Lower lobe of right lung (tissue), 2 donors: Measurements from ENCODE around the gene BCL3. TPM values are rescaled to one million over a fixed set of nuclear protein-coding genes. Genes with fewer than 3 reads are reported as not detected.

Experiments used
- ATAC-seq, 2 donors: fragments of 200-7000 bp; cut with Tn5 transposase; one replicate each; pipeline ENCODE4 v1.9.1; 2020 to 2022; ENCODE audit warnings: mild to moderate bottlenecking in 2 of 2, moderate library complexity in 2 of 2
- DNase-seq: peaks from one replicate; pipeline ENCODE4 v3.0.0-alpha.2; 2020
- H3K27ac ChIP-seq: fragments of 200-600 bp; one replicate; pipeline ENCODE4 v1.8.0; 2022
- H3K27me3 ChIP-seq: fragments of 200-600 bp; one replicate; pipeline ENCODE4 v1.8.0; 2022; ENCODE audit warnings: low read depth
- H3K36me3 ChIP-seq: fragments of 200-600 bp; one replicate; pipeline ENCODE4 v1.8.0; 2022; ENCODE audit warnings: mild to moderate bottlenecking
- H3K4me1 ChIP-seq: fragments of 200-600 bp; one replicate; pipeline ENCODE4 v1.8.0; 2022
- H3K4me3 ChIP-seq: fragments of 200-600 bp; one replicate; pipeline ENCODE4 v1.8.0; 2022; ENCODE audit warnings: mild to moderate bottlenecking
- H3K9me3 ChIP-seq: fragments of 200-600 bp; one replicate; pipeline ENCODE4 v1.8.0; 2022
- CTCF ChIP-seq: fragments of 200-600 bp; IDR thresholded peaks from one replicate; pipeline ENCODE4 v1.8.0; 2022; ENCODE audit warnings: antibody characterized with exemption, mild to moderate bottlenecking
- intact Hi-C: fragments of 100-400 bp; cut with DNase I; formaldehyde crosslinking; loops from one replicate; pipeline ENCODE4 v1.11.0; 2022
- total RNA-seq: library from RNA; stranded (reverse); fragmentation: NEBNext Ultra II Directional; extraction: Animal tissue kit (Norgen Biotek cat#: 25700); gene quantifications from one replicate; pipeline ENCODE4 v1.2.1, GENCODE V29; 2021
- donor health status: DM: no; HTN: yes; CAD: no; lungs with severe emphysema.

The BCL3 gene
- total RNA-seq, 1 donor from 2014 or later = 41.0 TPM

- no peaks in the 10 kb centered on the region for H3K9me3 ChIP-seq
- H3K4me1 ChIP-seq = peaks cover 43% of the 10 kb centered on the region
- no peaks in the 10 kb centered on the region for H3K27me3 ChIP-seq
- intact Hi-C loops = no loop called here
- ATAC-seq (no peak), DNase-seq (no peak)
- peak overlapping the region; percentile 77 for H3K27ac ChIP-seq
- H3K4me3 ChIP-seq = peak overlapping the region; percentile 52
- peaks cover 57% of the 10 kb centered on the region for H3K36me3 ChIP-seq
- TF ChIP-seq CTCF = no peak
Observed at GRCh38 chr19:44758596-44758995, 10.1 kb downstream of the BCL3 start.

- H3K9me3 ChIP-seq = no peaks in the 10 kb centered on the region
- H3K36me3 ChIP-seq = peaks cover 57% of the 10 kb centered on the region
- DNase-seq (no peak), ATAC-seq (no peak)
- TF ChIP-seq CTCF = no peak
- no peaks in the 10 kb centered on the region for H3K27me3 ChIP-seq
- H3K27ac ChIP-seq = no peak overlapping the region
- H3K4me1 ChIP-seq = peaks cover 43% of the 10 kb centered on the region
- intact Hi-C loops = no loop called here
- no peak overlapping the region for H3K4me3 ChIP-seq
Observed at GRCh38 chr19:44759083-44759804, 10.7 kb downstream of the BCL3 start.

GRCh38 chr19:44762038-44762437 is 13.5 kb downstream of the BCL3 start:
- Histone ChIP-seq H3K4me1 (peaks cover 17% of the 10 kb centered on the region), H3K36me3 (peaks cover 41% of the 10 kb centered on the region), H3K27me3 (no peaks in the 10 kb centered on the region), H3K27ac (no peak overlapping the region), H3K9me3 (no peaks in the 10 kb centered on the region), H3K4me3 (no peak overlapping the region)
- ATAC-seq (no peak), DNase-seq (no peak)
- TF ChIP-seq CTCF = no peak
- intact Hi-C loops = no loop called here

GRCh38 chr19:44765033-44765948 is 16.8 kb downstream of the BCL3 start:
- Histone ChIP-seq H3K9me3 (no peaks in the 10 kb centered on the region), H3K27ac (no peak overlapping the region), H3K4me1 (peaks cover 12% of the 10 kb centered on the region), H3K27me3 (no peaks in the 10 kb centered on the region), H3K36me3 (peaks cover 13% of the 10 kb centered on the region), H3K4me3 (no peak overlapping the region)
- TF ChIP-seq CTCF = no peak
- ATAC-seq (peak; percentile 13 to 15), DNase-seq (peak; percentile 73)
- intact Hi-C loops = no loop called here

- Histone ChIP-seq H3K36me3 (peaks cover 6% of the 10 kb centered on the region), H3K27me3 (no peaks in the 10 kb centered on the region), H3K27ac (no peak overlapping the region), H3K9me3 (no peaks in the 10 kb centered on the region), H3K4me1 (peaks cover 19% of the 10 kb centered on the region), H3K4me3 (no peak overlapping the region)
- DNase-seq (no peak), ATAC-seq (no peak)
- TF ChIP-seq CTCF = no peak
- intact Hi-C loops = no loop called here
Observed at GRCh38 chr19:44765949-44766335, 17.4 kb downstream of the BCL3 start.
